Gastroesophageal sphincter (tissue), 4 donors: ENCODE results near the gene RPL28. TPM values are rescaled to one million over a fixed set of nuclear protein-coding genes. Genes with fewer than 3 reads are reported as not detected.

Experiments
- ATAC-seq: fragments of 150-250 bp; one replicate; pipeline ENCODE4 v1.9.1; 2016; ENCODE audit warnings: mild to moderate bottlenecking, moderate library complexity
- H3K27ac ChIP-seq, 4 donors: fragments of 200-600 bp; sonication (generic) in 3 of 4; 1 replicate in 3 of 4; 2 replicates in 1 of 4; pipeline ENCODE4 v1.5.1; 2016 to 2019
- H3K27me3 ChIP-seq: fragments of 200-600 bp; sonication (generic); one replicate; pipeline ENCODE4 v1.5.1; 2019
- H3K36me3 ChIP-seq, 2 donors: fragments of 200-600 bp; sonication (generic); one replicate each; pipeline ENCODE4 v1.5.1; 2019; ENCODE audit warnings: control low read depth in 1 of 2
- H3K4me1 ChIP-seq, 3 donors: fragments of 200-600 bp; sonication (generic); 1 replicate in 2 of 3; 2 replicates in 1 of 3; pipeline ENCODE4 v1.5.1; 2016 to 2019; ENCODE audit warnings: control low read depth in 2 of 3
- H3K4me3 ChIP-seq, 2 donors: fragments of 200-600 bp; sonication (generic); one replicate each; pipeline ENCODE4 v1.5.1; 2019; ENCODE audit warnings: mild to moderate bottlenecking in 1 of 2, moderate library complexity in 1 of 2
- H3K9me3 ChIP-seq, 3 donors: fragments of 200-600 bp; sonication (generic); one replicate each; pipeline ENCODE4 v1.5.1; 2017 to 2019; ENCODE audit warnings: control low read depth in 2 of 3
- CTCF ChIP-seq, 4 experiments: fragments of 200-600 bp in 2 of 4; fragments of 450-650 bp in 2 of 4; sonication (generic) in 1 of 4; IDR thresholded peaks; one replicate each; pipeline ENCODE4 v1.5.1; 2017 to 2019; ENCODE audit warnings: antibody characterized with exemption in 4 of 4, mild to moderate bottlenecking in 2 of 4, moderate library complexity in 2 of 4
- EP300 ChIP-seq: sonication (generic); formaldehyde crosslinking; IDR thresholded peaks from one replicate; pipeline ENCODE4 v1.6.1; 2017; ENCODE audit warnings: antibody characterized with exemption, mild to moderate bottlenecking
- POLR2A ChIP-seq, 2 donors: fragments of 450-650 bp; IDR thresholded peaks; one replicate each; pipeline ENCODE4 v1.6.1; 2017; ENCODE audit warnings: antibody characterized with exemption in 2 of 2, mild to moderate bottlenecking in 2 of 2, moderate library complexity in 1 of 2
- POLR2AphosphoS5 ChIP-seq: sonication (generic); formaldehyde crosslinking; IDR thresholded peaks from one replicate; pipeline ENCODE4 v1.6.1; 2017; ENCODE audit warnings: antibody characterized with exemption
- WGBS, 2 donors: methylation state at CpG; one replicate each; pipeline ENCODE4 v1.1.5; 2018; ENCODE audit warnings: low coverage in 1 of 2; 5-methylcytosine and 5-hydroxymethylcytosine counted together
- total RNA-seq, 4 donors: library from RNA; depleted of rRNA; stranded (reverse); fragments of >200 nt; gene quantifications; one replicate each; pipeline ENCODE4 v1.1.0, GENCODE V29; 2016

Gene RPL28
- total RNA-seq, 4 donors from 2014 or later = 174 to 282 (median 271) TPM

GRCh38 chr19:55390461-55390880, 4.7 kb downstream of the RPL28 start:
- Histone ChIP-seq H3K36me3 (peaks cover 0 to 52% of the 10 kb centered on the region in 2 donors), H3K4me1 (peaks cover 0 to 63% (median 28%) of the 10 kb centered on the region in 3 donors), H3K27me3 (no peaks in the 10 kb centered on the region), H3K9me3 (no peaks in the 10 kb centered on the region), H3K27ac (peak overlapping the region in 1 of 4 donors; percentile 4), H3K4me3 (no peak overlapping the region)
- ATAC-seq = no peak
- no peak for TF ChIP-seq EP300
- no peak for TF ChIP-seq CTCF (IDR thresholded peaks at IDR 0.05)
- TF ChIP-seq POLR2AphosphoS5 = no peak
- TF ChIP-seq POLR2A (IDR thresholded peaks at IDR 0.05) = no peak
- 53 to 86% methylated on average over 1 to 2 of the region's 7 CpGs for WGBS, 2 donors

- 80 to 92% methylated on average over 1 to 5 of the region's 12 CpGs for WGBS, 2 donors
- peaks cover 0 to 52% of the 10 kb centered on the region in 2 donors for H3K36me3 ChIP-seq
- peaks cover 0 to 61% (median 28%) of the 10 kb centered on the region in 3 donors for H3K4me1 ChIP-seq
These were observed 5.5 kb downstream of the RPL28 start for GRCh38 chr19:55391191-55391670.

GRCh38 chr19:55391702-55392615, 6.2 kb downstream of the RPL28 start:
- TF ChIP-seq CTCF (IDR thresholded peaks at IDR 0.05) = no peak
- no peak for TF ChIP-seq POLR2AphosphoS5
- no peak for TF ChIP-seq EP300
- no peak for TF ChIP-seq POLR2A (IDR thresholded peaks at IDR 0.05)
- WGBS, 2 donors = 53 to 69% methylated on average over 5 to 16 of the region's 18 CpGs
- peak; percentile 63 for ATAC-seq
- Histone ChIP-seq H3K4me1 (peaks cover 0 to 54% (median 23%) of the 10 kb centered on the region in 3 donors), H3K27ac (peak overlapping the region in 1 of 4 donors; percentile 23), H3K4me3 (no peak overlapping the region), H3K27me3 (no peaks in the 10 kb centered on the region), H3K9me3 (no peaks in the 10 kb centered on the region), H3K36me3 (peaks cover 0 to 52% of the 10 kb centered on the region in 2 donors)

More at GRCh38 chr19:55391191-55391670, 5.5 kb downstream of the RPL28 start:
- no peaks in the 10 kb centered on the region for H3K27me3 ChIP-seq
- no peak for TF ChIP-seq POLR2A (IDR thresholded peaks at IDR 0.05)
- TF ChIP-seq POLR2AphosphoS5 = no peak
- TF ChIP-seq EP300 = no peak
- TF ChIP-seq CTCF (IDR thresholded peaks at IDR 0.05) = no peak
- H3K27ac ChIP-seq = peak overlapping the region in 2 of 4 donors; percentile 4 to 23
- no peak overlapping the region for H3K4me3 ChIP-seq
- no peaks in the 10 kb centered on the region for H3K9me3 ChIP-seq
- no peak for ATAC-seq

GRCh38 chr19:55392820-55393761, 7.4 kb downstream of the RPL28 start:
- Histone ChIP-seq H3K27ac (no peak overlapping the region), H3K4me3 (no peak overlapping the region), H3K9me3 (no peaks in the 10 kb centered on the region), H3K36me3 (peaks cover 0 to 41% of the 10 kb centered on the region in 2 donors), H3K27me3 (no peaks in the 10 kb centered on the region), H3K4me1 (peaks cover 0 to 43% (median 12%) of the 10 kb centered on the region in 3 donors)
- 64 to 65% methylated on average over 6 to 13 of the region's 18 CpGs for WGBS, 2 donors
- ATAC-seq = no peak
- TF ChIP-seq EP300 (no peak), CTCF (IDR thresholded peaks at IDR 0.05) (no peak)
